Right lobe of liver (tissue), 6 donors: Measurements from ENCODE around the gene BHLHE23. TPM values are rescaled to one million over a fixed set of nuclear protein-coding genes. Genes with fewer than 3 reads are reported as not detected.
A peak's percentile ranks its signal among the peaks of the same experiment; 100 is the strongest.

Source experiments
- ATAC-seq, 4 donors: fragments of 200-7000 bp; cut with Tn5 transposase; one replicate each; pipeline ENCODE4 v1.9.1; 2020; ENCODE audit warnings: mild to moderate bottlenecking in 4 of 4, moderate library complexity in 4 of 4
- DNase-seq, 3 donors: peaks; one replicate each; pipeline ENCODE4 v3.0.0-alpha.2; 2020
- H3K27ac ChIP-seq, 3 donors: fragments of 200-600 bp; one replicate each; pipeline ENCODE4 v1.8.0; 2022
- H3K27me3 ChIP-seq, 2 donors: fragments of 200-600 bp; one replicate each; pipeline ENCODE4 v1.8.0; 2022
- H3K36me3 ChIP-seq, 4 donors: fragments of 200-600 bp; sonication (generic) in 1 of 4; one replicate each; pipeline versions ENCODE4 v1.5.1 to v1.8.0; 2017 to 2022; ENCODE audit warnings: control low read depth in 1 of 4
- H3K4me1 ChIP-seq, 4 donors: fragments of 200-600 bp; sonication (generic) in 1 of 4; one replicate each; pipeline versions ENCODE4 v1.5.1 to v1.8.0; 2017 to 2022; ENCODE audit warnings: control low read depth in 1 of 4
- H3K4me3 ChIP-seq, 3 donors: fragments of 200-600 bp; one replicate each; pipeline ENCODE4 v1.8.0; 2022
- H3K9me3 ChIP-seq, 4 donors: fragments of 200-600 bp; sonication (generic) in 1 of 4; one replicate each; pipeline versions ENCODE4 v1.5.1 to v1.8.0; 2017 to 2022; ENCODE audit warnings: control low read depth in 1 of 4
- POLR2A ChIP-seq: fragments of 450-650 bp; IDR thresholded peaks from one replicate; pipeline ENCODE4 v1.6.1; 2017; ENCODE audit warnings: antibody characterized with exemption, mild to moderate bottlenecking
- WGBS: methylation state at CpG from one replicate; pipeline ENCODE4 v1.1.6; 2018; ENCODE audit warnings: low coverage, low lambda C conversion rate; ENCODE audit not compliant: insufficient coverage; ENCODE audit errors: missing lambda C conversion rate; 5-methylcytosine and 5-hydroxymethylcytosine counted together
- intact Hi-C, 2 donors: fragments of 100-400 bp; cut with DNase I; formaldehyde crosslinking; loops; one replicate each; pipeline versions ENCODE4 v1.11.2 to v1.14.1; 2022
- total RNA-seq, 6 experiments: library from RNA; depleted of rRNA in 2 of 6; stranded (reverse); fragments of >200 nt in 2 of 6; fragmentation: NEBNext Ultra II Directional in 3 of 6; extraction: Animal tissue kit (Norgen Biotek cat#: 25700) in 3 of 6; gene quantifications; one replicate each; pipeline versions ENCODE4 v1.1.0 to v1.2.4, GENCODE V29; 2016 to 2023
- TF ChIP-seq, protein P1 (sequence below), 4 donors: fragments of 200-600 bp in 3 of 4; fragments of 450-650 bp in 1 of 4; IDR thresholded peaks; one replicate each; pipeline versions ENCODE4 v1.5.1 to v1.8.0; 2016 to 2022; ENCODE audit warnings: antibody characterized with exemption in 4 of 4, mild to moderate bottlenecking in 2 of 4
- donor health status: DM: no; HTN: yes; CAD: no.
- donor health status: DM: no; HTN: no; CAD: no.
- donor health status: DM: no; HTN: no; CAD: no.
- donor health status: DM: no; HTN: yes; CAD: no.
- donor health status: DM: no; HTN: yes; CAD: no.

The BHLHE23 gene
- total RNA-seq, 6 experiments from 2014 or later = not detected

DNA sequence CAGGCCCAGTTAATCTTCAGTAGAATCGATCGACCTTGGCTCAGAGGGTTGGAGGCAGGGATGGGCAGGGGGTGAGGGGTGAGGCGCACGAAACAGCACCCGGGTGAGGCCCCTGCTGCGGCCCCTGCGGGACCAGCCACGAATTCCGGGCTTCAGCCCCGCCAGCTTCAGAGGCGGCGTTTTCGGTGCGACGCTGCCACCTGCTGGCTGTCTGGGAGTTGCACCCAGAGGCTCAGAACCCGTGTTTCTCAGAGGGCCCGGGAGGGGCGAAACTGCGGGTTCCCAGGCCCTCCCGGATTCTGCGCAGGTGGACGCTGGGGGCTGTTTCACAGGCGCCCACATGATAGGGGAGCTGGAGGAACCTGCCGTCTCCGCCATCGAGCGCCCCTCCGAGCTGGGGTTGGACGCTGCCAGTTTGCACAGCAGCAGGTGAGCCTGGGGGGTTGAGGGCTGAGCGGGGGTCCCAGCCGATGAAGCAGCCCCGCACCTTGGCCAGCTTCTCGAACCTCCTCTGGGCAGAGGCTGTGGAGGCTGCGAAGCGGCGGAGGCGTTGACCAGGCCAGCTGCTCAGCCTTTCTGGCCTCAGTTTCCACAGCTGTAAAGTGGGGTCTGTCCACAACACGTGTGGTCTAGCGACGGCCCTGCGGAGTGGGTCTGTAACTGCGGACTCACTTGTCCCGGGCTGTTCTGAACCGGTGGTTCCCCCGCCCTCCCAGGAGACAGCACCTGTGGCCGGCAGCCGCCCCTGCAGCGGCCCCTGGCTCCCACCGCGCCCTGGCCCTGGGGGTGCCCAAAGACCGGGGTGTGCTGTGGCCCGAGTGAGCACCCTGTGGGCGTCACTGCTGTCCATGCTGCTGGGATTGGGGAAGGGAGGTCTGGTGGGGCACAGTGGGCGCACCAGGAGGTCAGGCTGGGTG is 2.5 kb upstream of the BHLHE23 start:
- Histone ChIP-seq H3K36me3 (no peaks in the 10 kb centered on the region), H3K27ac (no peak overlapping the region), H3K27me3 (peaks cover 18 to 55% of the 10 kb centered on the region in 2 donors), H3K4me1 (peaks cover 0 to 7% (median 0%) of the 10 kb centered on the region in 4 donors), H3K4me3 (no peak overlapping the region), H3K9me3 (no peaks in the 10 kb centered on the region)
- peak; percentile 84 to 94 (median 92) for ATAC-seq
- intact Hi-C loops = loop anchor here (10.0 kb wide), 3 partner anchors 105 to 185 kb away; no protein-coding TSS in a partner anchor
- no peak for TF ChIP-seq POLR2A
- TF ChIP-seq, protein P1, sequence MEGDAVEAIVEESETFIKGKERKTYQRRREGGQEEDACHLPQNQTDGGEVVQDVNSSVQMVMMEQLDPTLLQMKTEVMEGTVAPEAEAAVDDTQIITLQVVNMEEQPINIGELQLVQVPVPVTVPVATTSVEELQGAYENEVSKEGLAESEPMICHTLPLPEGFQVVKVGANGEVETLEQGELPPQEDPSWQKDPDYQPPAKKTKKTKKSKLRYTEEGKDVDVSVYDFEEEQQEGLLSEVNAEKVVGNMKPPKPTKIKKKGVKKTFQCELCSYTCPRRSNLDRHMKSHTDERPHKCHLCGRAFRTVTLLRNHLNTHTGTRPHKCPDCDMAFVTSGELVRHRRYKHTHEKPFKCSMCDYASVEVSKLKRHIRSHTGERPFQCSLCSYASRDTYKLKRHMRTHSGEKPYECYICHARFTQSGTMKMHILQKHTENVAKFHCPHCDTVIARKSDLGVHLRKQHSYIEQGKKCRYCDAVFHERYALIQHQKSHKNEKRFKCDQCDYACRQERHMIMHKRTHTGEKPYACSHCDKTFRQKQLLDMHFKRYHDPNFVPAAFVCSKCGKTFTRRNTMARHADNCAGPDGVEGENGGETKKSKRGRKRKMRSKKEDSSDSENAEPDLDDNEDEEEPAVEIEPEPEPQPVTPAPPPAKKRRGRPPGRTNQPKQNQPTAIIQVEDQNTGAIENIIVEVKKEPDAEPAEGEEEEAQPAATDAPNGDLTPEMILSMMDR (IDR thresholded peaks at IDR 0.05) = peak; percentile 91 to 95 (median 93)
- peak; percentile 72 to 81 (median 76) for DNase-seq
- WGBS = 0% methylated on average over 3 of the region's 54 CpGs

DNA sequence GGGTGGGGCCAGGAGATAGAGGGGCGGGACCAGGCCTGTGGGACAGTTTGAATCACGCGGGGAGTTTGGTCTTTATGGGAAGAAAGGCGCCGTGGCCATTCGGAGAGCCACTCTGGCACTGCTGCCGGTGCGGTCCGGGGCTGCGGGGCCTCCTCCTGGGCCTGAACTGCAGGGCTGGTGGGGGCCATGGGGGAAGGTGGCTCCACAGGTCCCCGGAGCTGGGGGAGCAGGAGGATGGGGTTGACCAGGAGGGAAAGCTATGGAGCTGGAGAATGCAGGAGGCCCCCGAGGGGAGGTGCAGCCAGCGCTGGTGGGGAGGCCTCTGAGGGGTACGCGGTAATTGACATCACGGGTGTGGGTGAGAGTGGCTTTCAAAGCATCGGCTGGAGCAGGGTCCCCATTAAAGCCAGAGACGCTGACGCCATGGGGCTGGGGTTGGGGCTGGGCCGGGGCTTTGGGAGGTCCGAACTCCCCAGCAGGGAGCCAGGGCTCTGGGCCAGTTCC is 1.8 kb upstream of the BHLHE23 start:
- ATAC-seq (no peak), DNase-seq (no peak)
- Histone ChIP-seq H3K27ac (no peak overlapping the region), H3K4me3 (no peak overlapping the region), H3K27me3 (peaks cover 18 to 60% of the 10 kb centered on the region in 2 donors), H3K36me3 (no peaks in the 10 kb centered on the region), H3K4me1 (peaks cover 0 to 7% (median 0%) of the 10 kb centered on the region in 4 donors), H3K9me3 (no peaks in the 10 kb centered on the region)
- TF ChIP-seq, protein P1 (IDR thresholded peaks at IDR 0.05) = no peak
- intact Hi-C loops = loop anchor here (10.0 kb wide), 3 partner anchors 104 to 184 kb away; no protein-coding TSS in a partner anchor
- WGBS = 11% methylated on average over 15 of the region's 21 CpGs

DNA sequence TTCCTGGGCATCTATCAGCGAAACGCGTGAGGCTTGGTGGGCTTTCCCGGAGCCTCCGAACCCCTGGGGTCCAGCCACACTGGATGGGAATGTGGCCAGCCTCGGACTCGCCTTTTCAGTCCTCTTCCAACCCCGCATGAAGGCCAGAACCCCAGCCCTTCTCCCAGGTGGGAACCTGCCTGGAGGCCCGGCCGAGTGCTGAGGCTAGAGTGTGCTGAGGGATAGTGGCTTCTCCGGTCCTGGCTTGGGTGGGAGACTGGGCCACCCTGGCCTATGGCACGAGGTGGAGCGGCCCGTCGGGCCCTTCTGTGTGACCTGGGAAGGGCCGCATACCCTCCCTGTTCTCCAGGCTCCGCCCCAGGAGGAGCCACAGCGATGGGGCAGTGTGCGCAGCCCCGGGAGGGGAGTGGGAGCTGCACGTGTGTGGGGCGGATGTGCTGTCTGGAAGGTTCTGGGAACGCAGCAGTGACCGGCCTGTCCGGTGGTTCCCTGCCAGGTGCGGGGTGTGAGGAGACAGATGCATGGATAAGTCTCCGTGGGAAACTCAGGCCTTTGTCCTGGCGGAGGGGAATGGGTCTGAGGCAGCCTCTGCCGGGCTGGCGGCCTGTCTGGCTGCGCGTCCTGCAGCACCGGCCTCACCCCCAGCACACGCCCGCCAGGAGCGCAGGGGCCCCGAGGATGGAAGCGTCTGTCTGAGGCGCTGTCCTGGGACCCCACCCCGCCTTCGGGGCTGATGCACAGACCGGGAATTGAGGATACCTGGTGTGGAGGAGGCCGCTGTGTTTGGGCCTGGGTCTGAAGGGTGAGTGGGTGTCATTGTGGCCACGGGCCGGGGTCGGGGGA is 1.1 kb upstream of the BHLHE23 start:
- intact Hi-C loops = loop anchor here (10.0 kb wide), 3 partner anchors 103 to 183 kb away; no protein-coding TSS in a partner anchor
- Histone ChIP-seq H3K27ac (no peak overlapping the region), H3K4me1 (peaks cover 0 to 7% (median 0%) of the 10 kb centered on the region in 4 donors), H3K4me3 (no peak overlapping the region), H3K9me3 (no peaks in the 10 kb centered on the region), H3K27me3 (peaks cover 18 to 56% of the 10 kb centered on the region in 2 donors), H3K36me3 (no peaks in the 10 kb centered on the region)
- DNase-seq (no peak), ATAC-seq (no peak)
- TF ChIP-seq, protein P1 (IDR thresholded peaks at IDR 0.05) = no peak
- 8% methylated on average over 15 of the region's 46 CpGs for WGBS

DNA sequence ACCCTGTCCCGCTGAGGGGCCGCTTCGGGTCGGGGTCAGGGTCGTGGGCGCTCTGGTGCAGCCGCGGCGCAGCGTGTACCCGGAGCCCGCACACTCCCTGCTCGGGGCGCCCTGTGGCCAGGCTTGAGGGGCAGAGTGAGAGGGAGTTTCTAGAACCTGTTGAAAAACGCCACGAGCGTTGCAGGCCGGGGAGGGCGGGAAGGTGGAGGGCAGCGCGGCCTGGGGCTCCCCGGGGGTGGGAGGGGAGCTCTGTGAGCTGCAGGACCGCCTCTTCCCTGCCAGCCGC is 539 bp upstream of the BHLHE23 start:
- H3K4me3 ChIP-seq = no peak overlapping the region
- no peaks in the 10 kb centered on the region for H3K9me3 ChIP-seq
- no peak overlapping the region for H3K27ac ChIP-seq
- H3K36me3 ChIP-seq = no peaks in the 10 kb centered on the region
- ATAC-seq = no peak
- peaks cover 18 to 56% of the 10 kb centered on the region in 2 donors for H3K27me3 ChIP-seq
- peaks cover 0 to 7% (median 0%) of the 10 kb centered on the region in 4 donors for H3K4me1 ChIP-seq
- intact Hi-C loops = loop anchor here (10.0 kb wide), 3 partner anchors 103 to 183 kb away; no protein-coding TSS in a partner anchor
- 2% methylated on average over 11 of the region's 24 CpGs for WGBS
- no peak for TF ChIP-seq POLR2A
- TF ChIP-seq, protein P1 (IDR thresholded peaks at IDR 0.05) = no peak
- no peak for DNase-seq
